HCT116 (cell line): ENCODE measurements around the gene NYAP1. TPM values are rescaled to one million over a fixed set of nuclear protein-coding genes. Genes with fewer than 3 reads are reported as not detected.

Source experiments
- ATAC-seq: fragments of 200-7000 bp; cut with Tn5 transposase; 2 replicates; pipeline ENCODE4 v1.9.1; 2020; ENCODE audit warnings: mild to moderate bottlenecking, moderate library complexity
- BruUV-seq: library from RNA; stranded (reverse); fragments of 400-500 nt; replicated peaks from 2 replicates; lab custom pipeline; 2021; lab: Mats Ljungman, UMichigan
- CTCF ChIA-PET: fragments of 300-600 bp; sonication (Branson Sonifier 250); formaldehyde crosslinking; loops from one replicate; lab custom pipeline; 2021; ENCODE audit warnings: antibody characterized with exemption; lab: Charles Lee
- POLR2A ChIA-PET: fragments of 300-600, 350-600 bp; sonication (Branson Sonifier 250); formaldehyde crosslinking; loops from one replicate; lab custom pipeline; 2021; ENCODE audit warnings: antibody characterized with exemption; lab: Charles Lee
- RAD21 ChIA-PET, 2 experiments: fragments of 300-600 bp; sonication (Branson Sonifier 250); formaldehyde crosslinking; loops; one replicate each; lab custom pipeline; 2023; ENCODE audit warnings: low total read pairs in 2 of 2; ENCODE audit not compliant: uncharacterized antibody in 2 of 2, unreplicated experiment in 2 of 2, low non-redundant PET in 1 of 2; lab: Charles Lee
- DNase-seq: peaks from one replicate; pipeline ENCODE4 v3.0.0-alpha.2; 2010; ENCODE audit warnings: low read depth, low spot score
- H2AFZ ChIP-seq: fragments of 200-600 bp; shearing (Covaris generic), sonication (generic); 2 replicates; pipeline ENCODE4 v1.6.1; 2017; ENCODE audit warnings: low read depth, mixed run types, mixed read lengths, antibody characterized with exemption, low read length; ENCODE audit not compliant: poor library complexity, severe bottlenecking
- H3K27ac ChIP-seq: 2 replicates; pipeline ENCODE4 v1.5.1; 2012; ENCODE audit warnings: low read depth, low read length
- H3K27me3 ChIP-seq: fragments of 200-600 bp; sonication (generic); 2 replicates; pipeline ENCODE4 v1.6.1; 2016; ENCODE audit warnings: mixed run types, low read length, mixed read lengths; ENCODE audit not compliant: insufficient read depth
- H3K36me3 ChIP-seq, 2 experiments: fragments of 200-500 bp in 1 of 2; fragments of 200-600 bp in 1 of 2; sonication (Bioruptor generic) in 1 of 2; sonication (generic) in 1 of 2; 2 replicates each; pipeline versions ENCODE4 v1.5.1 to v1.6.1; 2014 to 2016; ENCODE audit warnings: low read length in 2 of 2, inconsistent platforms in 1 of 2, mixed read lengths in 1 of 2, mixed run types in 1 of 2; ENCODE audit not compliant: insufficient read depth in 2 of 2, control insufficient read depth in 1 of 2
- H3K4me1 ChIP-seq, 2 experiments: fragments of 200-600 bp in 1 of 2; sonication (generic) in 1 of 2; 2 replicates each; pipeline versions ENCODE4 v1.5.1 to v1.6.1; 2012 to 2017; ENCODE audit warnings: low read length in 2 of 2, inconsistent platforms in 1 of 2, mild to moderate bottlenecking in 1 of 2, mixed read lengths in 1 of 2, mixed run types in 1 of 2, moderate library complexity in 1 of 2; ENCODE audit not compliant: insufficient read depth in 2 of 2, control insufficient read depth in 1 of 2
- H3K4me2 ChIP-seq: fragments of 200-600 bp; sonication (generic); 2 replicates; pipeline ENCODE4 v1.6.1; 2017; ENCODE audit warnings: mixed run types, low read length, mixed read lengths
- H3K4me3 ChIP-seq, 2 experiments: fragments of 200-600 bp in 1 of 2; sonication (generic) in 1 of 2; replicated peaks in 1 of 2; 2 replicates each; pipeline ENCODE4 v1.5.1; 2011 to 2016; ENCODE audit warnings: low read length in 2 of 2, control low read depth in 1 of 2, low read depth in 1 of 2, mild to moderate bottlenecking in 1 of 2, mixed read lengths in 1 of 2, mixed run types in 1 of 2
- H3K79me2 ChIP-seq: fragments of 200-600 bp; sonication (generic); 2 replicates; pipeline ENCODE4 v1.6.1; 2017; ENCODE audit warnings: mild to moderate bottlenecking, mixed run types, low read length, moderate library complexity, mixed read lengths; ENCODE audit not compliant: insufficient read depth
- H3K9ac ChIP-seq: fragments of 200-600 bp; sonication (generic); 2 replicates; pipeline ENCODE4 v1.6.1; 2016; ENCODE audit warnings: low read length, mixed read lengths
- H3K9me2 ChIP-seq: fragments of 200-600 bp; sonication (generic), shearing (Covaris generic); 2 replicates; pipeline ENCODE4 v1.6.1; 2017; ENCODE audit warnings: mixed run types, mild to moderate bottlenecking, moderate library complexity; ENCODE audit not compliant: insufficient read depth
- H3K9me3 ChIP-seq, 2 experiments: fragments of 200-500 bp in 1 of 2; fragments of 200-600 bp in 1 of 2; sonication (Bioruptor generic) in 1 of 2; sonication (generic) in 1 of 2; 2 replicates each; pipeline ENCODE4 v1.6.1; 2014 to 2017; ENCODE audit warnings: low read length in 2 of 2, mixed read lengths in 2 of 2, inconsistent platforms in 1 of 2, low read depth in 1 of 2, mild to moderate bottlenecking in 1 of 2, mixed run types in 1 of 2, moderate library complexity in 1 of 2; ENCODE audit not compliant: control insufficient read depth in 1 of 2, insufficient read depth in 1 of 2
- H4K20me1 ChIP-seq: fragments of 200-600 bp; sonication (generic), shearing (Covaris generic); 2 replicates; pipeline ENCODE4 v1.6.1; 2017; ENCODE audit warnings: mixed run types, mild to moderate bottlenecking, moderate library complexity; ENCODE audit not compliant: insufficient read depth
- CBX3 ChIP-seq: IDR thresholded peaks from 2 replicates; pipeline ENCODE4 v1.6.1; 2012; ENCODE audit warnings: low read depth
- CEBPB ChIP-seq: IDR thresholded peaks from 2 replicates; pipeline ENCODE4 v1.6.1; 2012; ENCODE audit warnings: low read depth
- EGR1 ChIP-seq: IDR thresholded peaks from 2 replicates; pipeline ENCODE4 v1.6.1; 2012; ENCODE audit warnings: low read depth
- EZH2 ChIP-seq: fragments of 200-600 bp; sonication (generic); IDR thresholded peaks from 2 replicates; pipeline ENCODE4 v1.6.1; 2017; ENCODE audit warnings: antibody characterized with exemption, mixed run types
- EZH2phosphoT487 ChIP-seq: fragments of 200-600 bp; IDR thresholded peaks from 2 replicates; pipeline ENCODE4 v1.6.1; 2018; ENCODE audit warnings: antibody characterized with exemption, borderline replicate concordance
- FOSL1 ChIP-seq: IDR thresholded peaks from 2 replicates; pipeline ENCODE4 v1.6.1; 2012; ENCODE audit warnings: low read depth
- JUND ChIP-seq: IDR thresholded peaks from 2 replicates; pipeline ENCODE4 v1.6.1; 2012
- POLR2AphosphoS5 ChIP-seq: IDR thresholded peaks from 2 replicates; pipeline ENCODE4 v1.6.1; 2011; ENCODE audit warnings: mild to moderate bottlenecking, low read depth, low read length, moderate library complexity
- RAD21 ChIP-seq: IDR thresholded peaks from 2 replicates; pipeline ENCODE4 v1.6.1; 2012; ENCODE audit warnings: low read depth, mild to moderate bottlenecking
- REST ChIP-seq: IDR thresholded peaks from 2 replicates; pipeline ENCODE4 v1.6.1; 2012; ENCODE audit warnings: low read depth
- SIN3A ChIP-seq: IDR thresholded peaks from 2 replicates; pipeline ENCODE4 v1.6.1; 2012; ENCODE audit warnings: low read depth
- SP1 ChIP-seq: IDR thresholded peaks from 2 replicates; pipeline ENCODE4 v1.6.1; 2012; ENCODE audit warnings: low read depth
- SRF ChIP-seq: IDR thresholded peaks from 2 replicates; pipeline ENCODE4 v1.6.1; 2012; ENCODE audit warnings: low read depth
- TCF7L2 ChIP-seq: IDR thresholded peaks from 2 replicates; pipeline ENCODE4 v1.7.0; 2011; ENCODE audit warnings: borderline replicate concordance, inconsistent platforms; ENCODE audit not compliant: insufficient read depth, insufficient read length; ENCODE audit errors: extremely low read depth
- ZFX ChIP-seq: fragments of 450-650 bp; IDR thresholded peaks from 2 replicates; pipeline ENCODE4 v1.6.1; 2017
- ZNF274 ChIP-seq: fragments of 200-500 bp; sonication (Bioruptor generic); IDR thresholded peaks from 2 replicates; pipeline ENCODE4 v1.6.1; 2014; ENCODE audit warnings: mild to moderate bottlenecking, low read depth, low read length, inconsistent platforms
- intact Hi-C: fragments of 100-400 bp; cut with micrococcal nuclease; formaldehyde crosslinking; loops from 2 replicates; pipeline ENCODE4 v1.10.0; 2022
- total RNA-seq: library from RNA; stranded (reverse); gene quantifications from one replicate; pipeline ENCODE4 v1.2.1, GENCODE V29; 2021; ENCODE audit not compliant: unreplicated experiment
- TF ChIP-seq, protein P1 (sequence below): IDR thresholded peaks from 2 replicates; pipeline ENCODE4 v1.6.1; 2012
- TF ChIP-seq, protein P2 (sequence below): IDR thresholded peaks from 2 replicates; pipeline ENCODE4 v1.6.1; 2012

Gene NYAP1
- total RNA-seq, 1 experiment from 2014 or later: 6.7 TPM

DNA sequence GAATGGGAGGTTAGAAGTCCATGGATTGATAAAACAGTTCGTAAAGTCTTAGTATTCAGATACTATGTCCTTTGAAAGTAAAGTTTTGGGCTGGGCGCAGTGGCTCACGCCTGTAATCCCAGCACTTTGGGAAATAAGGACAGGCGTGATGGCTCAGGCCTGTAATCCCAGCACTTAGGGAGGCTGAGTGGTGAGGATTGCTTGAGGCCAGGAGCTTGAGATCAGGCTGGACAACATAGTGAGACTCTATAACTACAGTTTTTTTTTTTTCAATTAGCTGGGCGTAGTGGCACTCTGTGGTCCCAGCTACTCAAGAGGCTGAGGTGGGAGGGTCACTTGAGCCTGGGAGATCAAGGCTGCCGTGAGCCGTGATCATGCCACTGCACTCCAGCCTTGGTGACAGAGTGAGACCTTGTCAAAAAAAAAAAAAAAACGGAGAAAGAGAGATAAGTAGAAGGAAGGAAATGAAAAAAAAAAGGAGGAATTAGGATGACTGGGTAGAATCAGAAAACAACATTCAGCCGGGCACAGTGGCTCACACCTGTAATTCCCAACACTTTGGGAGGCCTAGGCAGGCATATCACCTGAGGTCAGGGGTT lies 29.6 kb downstream of the NYAP1 start:
- Histone ChIP-seq H3K4me2 (no peak overlapping the region), H3K79me2 (no peaks in the 10 kb centered on the region), H4K20me1 (no peaks in the 10 kb centered on the region), H3K4me1 (peaks cover 10 to 29% of the 10 kb centered on the region in 2 experiments), H3K27ac (no peak overlapping the region), H2AFZ (no peak overlapping the region), H3K9ac (no peak overlapping the region), H3K27me3 (no peaks in the 10 kb centered on the region), H3K36me3 (no peaks in the 10 kb centered on the region), H3K9me2 (no peaks in the 10 kb centered on the region), H3K4me3 (no peak overlapping the region), H3K9me3 (no peaks in the 10 kb centered on the region)
- BruUV-seq: no TSS peak
- ATAC-seq (no peak), DNase-seq (no peak)
- intact Hi-C loops: no loop called here
- POLR2A ChIA-PET: no interaction called here
- CTCF ChIA-PET: no interaction called here
- RAD21 ChIA-PET: interaction anchor here in 1 of 2 experiments (0.7 kb wide), 1 partner anchor 71 kb away, joined by 4 read pairs; no protein-coding TSS in a partner anchor
- TF ChIP-seq REST (no peak), SIN3A (no peak), SRF (no peak), EZH2 (no peak)

DNA sequence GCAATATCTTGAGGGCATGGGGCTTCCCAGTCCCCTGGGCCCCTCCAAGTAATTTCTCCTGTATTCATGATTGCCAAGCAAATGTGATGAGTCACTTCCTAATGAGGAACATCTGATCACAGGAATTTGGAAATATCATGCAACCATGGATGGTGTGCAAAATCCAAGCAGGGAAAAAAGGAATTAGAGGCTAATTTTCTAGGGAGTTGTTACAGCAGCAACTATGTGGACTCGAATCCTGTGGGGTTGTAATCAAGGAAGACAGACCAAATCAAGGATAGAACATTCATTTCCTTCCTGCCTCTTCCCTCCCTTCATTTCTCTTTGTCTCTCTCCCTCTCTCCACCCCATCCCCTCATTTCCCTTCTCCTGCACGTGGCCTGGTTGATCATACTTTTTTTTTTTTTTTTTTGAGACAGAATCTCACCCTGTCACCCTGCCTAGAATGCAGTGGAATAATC lies 31.4 kb downstream of the NYAP1 start:
- peak; percentile 31; the same call in 1 of the 2 replicates for ATAC-seq
- TF ChIP-seq EGR1: no peak
- no peak for TF ChIP-seq RAD21
- no peak for TF ChIP-seq POLR2AphosphoS5
- TF ChIP-seq SRF: no peak
- no peak for TF ChIP-seq ZNF274
- 0 out of 2 replicates have a peak, but pooled peaks have one; percentile 50 for TF ChIP-seq CEBPB
- TF ChIP-seq, protein P1, sequence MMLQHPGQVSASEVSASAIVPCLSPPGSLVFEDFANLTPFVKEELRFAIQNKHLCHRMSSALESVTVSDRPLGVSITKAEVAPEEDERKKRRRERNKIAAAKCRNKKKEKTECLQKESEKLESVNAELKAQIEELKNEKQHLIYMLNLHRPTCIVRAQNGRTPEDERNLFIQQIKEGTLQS: no peak
- TF ChIP-seq ZFX: no peak
- TF ChIP-seq FOSL1: peak; percentile 63
- TF ChIP-seq EZH2: no peak
- peak; percentile 50; the same call in 1 of the 2 replicates for TF ChIP-seq JUND
- TF ChIP-seq SIN3A: no peak
- TF ChIP-seq TCF7L2: no peak
- no peak for TF ChIP-seq CBX3
- TF ChIP-seq, protein P2, sequence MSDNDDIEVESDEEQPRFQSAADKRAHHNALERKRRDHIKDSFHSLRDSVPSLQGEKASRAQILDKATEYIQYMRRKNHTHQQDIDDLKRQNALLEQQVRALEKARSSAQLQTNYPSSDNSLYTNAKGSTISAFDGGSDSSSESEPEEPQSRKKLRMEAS: no peak
- TF ChIP-seq SP1: peak; percentile 29; the same call in 1 of the 2 replicates
- TF ChIP-seq EZH2phosphoT487: no peak
- no TSS peak for BruUV-seq
- DNase-seq: no peak
- peak overlapping the region; percentile 0; the same call in 1 of the 2 replicates for H3K27ac ChIP-seq
- no peaks in the 10 kb centered on the region for H4K20me1 ChIP-seq
- H2AFZ ChIP-seq: peak overlapping the region; percentile 100
- H3K4me1 ChIP-seq: peaks cover 10 to 29% of the 10 kb centered on the region in 2 experiments
- intact Hi-C loops: no loop called here
- H3K36me3 ChIP-seq: no peaks in the 10 kb centered on the region
- peak overlapping the region; percentile 38 for H3K9ac ChIP-seq
- peak overlapping the region; percentile 68 for H3K4me2 ChIP-seq
- POLR2A ChIA-PET: no interaction called here
- H3K79me2 ChIP-seq: no peaks in the 10 kb centered on the region
- no peaks in the 10 kb centered on the region for H3K9me3 ChIP-seq
- H3K9me2 ChIP-seq: no peaks in the 10 kb centered on the region
- RAD21 ChIA-PET: no interaction called here
- H3K4me3 ChIP-seq: peak overlapping the region in 1 of 2 experiments; percentile 20; a peak in 1 of 4 replicates
- CTCF ChIA-PET: no interaction called here
- H3K27me3 ChIP-seq: no peaks in the 10 kb centered on the region
